ENCODE data around the gene OR52A1. TPM values are rescaled to one million over a fixed set of nuclear protein-coding genes. Genes with fewer than 3 reads are reported as not detected.

The OR52A1 gene
- polyA plus RNA-seq, 2 donors: not detected

DNA sequence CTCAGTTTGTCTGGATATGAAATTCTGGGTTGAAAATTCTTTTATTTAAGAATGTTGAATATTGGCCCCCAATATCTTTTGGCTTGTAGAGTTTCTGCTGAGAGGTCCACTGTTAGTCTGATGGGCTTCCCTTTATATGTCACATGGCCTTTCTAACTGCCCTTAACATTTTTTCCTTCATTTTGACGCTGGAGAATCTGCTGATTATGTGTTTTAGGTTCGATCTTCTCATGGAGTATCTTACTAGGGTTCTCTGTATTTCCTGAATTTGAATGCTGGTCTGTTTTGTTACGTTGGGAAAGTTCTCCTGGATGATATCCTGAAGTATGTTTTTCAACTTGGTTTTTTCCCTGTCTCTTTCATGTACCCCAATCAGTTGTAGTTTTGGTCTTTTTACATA is 39.2 kb downstream of the OR52A1 start:
- Histone ChIP-seq H3K4me3 (ENCODE audit: low read depth in 1 of 2, low read length in 2 of 2) (no peak overlapping the region), H3K27ac (ENCODE audit: low read depth in 2 of 2, low read length in 1 of 2) (no peak overlapping the region), H3K27me3 (ENCODE audit: control insufficient read depth in 1 of 2, insufficient read depth in 2 of 2, low read length in 2 of 2) (no peaks in the 10 kb centered on the region), H3K4me1 (ENCODE audit: control insufficient read depth in 2 of 2, insufficient read depth in 2 of 2, low read length in 1 of 2) (no peaks in the 10 kb centered on the region), H3K36me3 (ENCODE audit: control insufficient read depth in 2 of 2, insufficient read depth in 2 of 2, low read length in 1 of 2) (no peaks in the 10 kb centered on the region), H3K9me3 (ENCODE audit: control insufficient read depth in 2 of 2, insufficient read depth in 1 of 2, low read depth in 1 of 2, low read length in 1 of 2) (no peaks in the 10 kb centered on the region)
- WGBS, 2 donors: 71 to 72% methylated on average over 3 of the region's 3 CpGs

DNA sequence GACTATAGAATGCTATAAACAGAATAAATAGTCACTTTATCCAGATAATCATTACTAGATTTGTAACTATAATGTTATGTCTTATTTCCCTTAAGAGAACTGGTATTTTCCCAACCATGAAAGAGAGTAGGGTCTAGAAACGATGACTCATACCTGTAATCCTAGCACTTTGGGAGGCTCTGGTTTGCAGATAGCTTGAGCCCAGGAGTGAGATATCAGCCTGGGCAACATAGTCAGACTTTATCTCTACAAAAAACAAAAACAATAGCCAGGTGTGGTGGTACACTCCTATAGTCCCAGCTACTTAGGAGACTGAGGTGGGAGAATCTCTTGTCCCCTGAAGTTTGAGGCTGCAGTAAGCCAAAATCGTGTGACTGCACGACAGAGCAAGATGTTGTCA is 47.3 kb downstream of the OR52A1 start:
- 54 to 58% methylated on average over 3 of the region's 3 CpGs for WGBS, 2 donors
- no peaks in the 10 kb centered on the region for H3K27me3 ChIP-seq (ENCODE audit: control insufficient read depth in 1 of 2, insufficient read depth in 2 of 2, low read length in 2 of 2)
- no peak overlapping the region for H3K27ac ChIP-seq (ENCODE audit: low read depth in 2 of 2, low read length in 1 of 2)
- no peaks in the 10 kb centered on the region for H3K9me3 ChIP-seq (ENCODE audit: control insufficient read depth in 2 of 2, insufficient read depth in 1 of 2, low read depth in 1 of 2, low read length in 1 of 2)
- no peaks in the 10 kb centered on the region for H3K4me1 ChIP-seq (ENCODE audit: control insufficient read depth in 2 of 2, insufficient read depth in 2 of 2, low read length in 1 of 2)
- no peak overlapping the region for H3K4me3 ChIP-seq (ENCODE audit: low read depth in 1 of 2, low read length in 2 of 2)
- H3K36me3 ChIP-seq (ENCODE audit: control insufficient read depth in 2 of 2, insufficient read depth in 2 of 2, low read length in 1 of 2): no peaks in the 10 kb centered on the region

DNA sequence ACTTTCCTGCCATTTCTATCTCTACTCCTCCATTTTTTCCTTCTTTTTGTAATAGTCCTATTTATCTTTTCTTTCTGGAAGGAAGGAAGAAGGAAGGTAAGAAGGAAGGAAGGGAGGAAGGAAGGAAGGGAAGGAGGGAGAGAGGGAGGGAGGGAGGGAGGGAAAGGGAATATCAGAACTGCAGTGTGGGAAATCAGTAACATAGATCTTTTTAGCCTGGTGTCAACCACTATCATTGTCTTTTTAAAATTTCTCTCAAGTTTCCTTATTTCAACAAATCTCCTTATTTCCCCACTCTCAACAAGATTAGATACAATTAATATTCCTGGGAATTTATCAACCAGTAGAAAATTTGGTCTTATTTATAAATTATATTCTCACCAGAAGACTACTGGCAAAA is 51.5 kb downstream of the OR52A1 start:
- no peaks in the 10 kb centered on the region for H3K4me1 ChIP-seq (ENCODE audit: control insufficient read depth in 2 of 2, insufficient read depth in 2 of 2, low read length in 1 of 2)
- no peaks in the 10 kb centered on the region for H3K36me3 ChIP-seq (ENCODE audit: control insufficient read depth in 2 of 2, insufficient read depth in 2 of 2, low read length in 1 of 2)
- no peaks in the 10 kb centered on the region for H3K27me3 ChIP-seq (ENCODE audit: control insufficient read depth in 1 of 2, insufficient read depth in 2 of 2, low read length in 2 of 2)
- no peak overlapping the region for H3K4me3 ChIP-seq (ENCODE audit: low read depth in 1 of 2, low read length in 2 of 2)
- H3K9me3 ChIP-seq (ENCODE audit: control insufficient read depth in 2 of 2, insufficient read depth in 1 of 2, low read depth in 1 of 2, low read length in 1 of 2): no peaks in the 10 kb centered on the region
- no peak overlapping the region for H3K27ac ChIP-seq (ENCODE audit: low read depth in 2 of 2, low read length in 1 of 2)

DNA sequence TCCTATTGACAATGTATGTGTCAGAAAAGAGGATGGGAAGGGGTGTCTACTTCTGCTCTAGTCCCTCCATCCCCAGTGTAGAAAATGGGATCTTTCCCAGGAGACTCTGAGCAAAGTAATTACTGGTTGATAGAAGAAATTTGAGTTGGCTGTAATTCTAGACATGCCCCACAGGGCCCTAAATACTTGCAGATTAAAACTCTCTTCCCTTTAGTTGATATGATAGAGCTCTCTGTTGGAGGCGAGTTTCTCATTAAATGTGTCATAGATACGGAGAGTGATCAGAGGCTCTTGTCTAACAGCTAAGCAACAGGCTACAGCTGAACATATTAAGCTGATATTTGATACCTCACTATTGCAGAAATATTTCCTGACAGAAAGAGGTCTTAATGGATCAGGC is 52.3 kb downstream of the OR52A1 start:
- H3K9me3 ChIP-seq (ENCODE audit: control insufficient read depth in 2 of 2, insufficient read depth in 1 of 2, low read depth in 1 of 2, low read length in 1 of 2): no peaks in the 10 kb centered on the region
- no peaks in the 10 kb centered on the region for H3K27me3 ChIP-seq (ENCODE audit: control insufficient read depth in 1 of 2, insufficient read depth in 2 of 2, low read length in 2 of 2)
- H3K4me3 ChIP-seq (ENCODE audit: low read depth in 1 of 2, low read length in 2 of 2): no peak overlapping the region
- 55 to 56% methylated on average over 2 of the region's 2 CpGs for WGBS, 2 donors
- no peaks in the 10 kb centered on the region for H3K4me1 ChIP-seq (ENCODE audit: control insufficient read depth in 2 of 2, insufficient read depth in 2 of 2, low read length in 1 of 2)
- no peak overlapping the region for H3K27ac ChIP-seq (ENCODE audit: low read depth in 2 of 2, low read length in 1 of 2)
- no peaks in the 10 kb centered on the region for H3K36me3 ChIP-seq (ENCODE audit: control insufficient read depth in 2 of 2, insufficient read depth in 2 of 2, low read length in 1 of 2)

DNA sequence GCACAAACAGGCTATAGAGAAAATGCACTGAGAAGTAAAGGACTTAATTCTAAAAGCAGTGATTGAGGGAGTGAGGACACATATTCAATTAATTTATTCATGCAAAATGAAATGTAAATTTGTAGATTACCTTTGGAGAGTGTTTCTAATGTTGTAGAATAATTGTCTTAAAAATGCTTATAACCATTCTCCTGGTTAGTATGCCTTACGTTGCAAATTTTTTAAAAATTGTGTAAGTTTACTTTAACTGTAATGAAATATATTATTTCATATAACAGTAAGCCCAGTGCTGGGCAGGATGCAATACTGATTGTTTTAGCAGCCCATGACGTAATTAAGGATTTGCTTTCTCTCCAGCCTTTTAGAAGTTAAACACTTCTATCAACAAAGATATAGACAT is 58.5 kb downstream of the OR52A1 start:
- Histone ChIP-seq H3K27me3 (ENCODE audit: control insufficient read depth in 1 of 2, insufficient read depth in 2 of 2, low read length in 2 of 2) (no peaks in the 10 kb centered on the region), H3K4me1 (ENCODE audit: control insufficient read depth in 2 of 2, insufficient read depth in 2 of 2, low read length in 1 of 2) (no peaks in the 10 kb centered on the region), H3K27ac (ENCODE audit: low read depth in 2 of 2, low read length in 1 of 2) (no peak overlapping the region), H3K9me3 (ENCODE audit: control insufficient read depth in 2 of 2, insufficient read depth in 1 of 2, low read depth in 1 of 2, low read length in 1 of 2) (no peaks in the 10 kb centered on the region), H3K4me3 (ENCODE audit: low read depth in 1 of 2, low read length in 2 of 2) (no peak overlapping the region), H3K36me3 (ENCODE audit: control insufficient read depth in 2 of 2, insufficient read depth in 2 of 2, low read length in 1 of 2) (no peaks in the 10 kb centered on the region)
- 66 to 67% methylated on average over 2 of the region's 2 CpGs for WGBS, 2 donors

Other genes starting within 250 kb of the OR52A1 start
- gene OR51G2, start 235.4 kb downstream of the OR52A1 start, polyA plus RNA-seq: not detected
- gene OR51G1, start 230.4 kb downstream of the OR52A1 start, polyA plus RNA-seq: not detected
- gene OR51A4, start 207.2 kb downstream of the OR52A1 start, polyA plus RNA-seq: not detected
- gene OR51A2, start 199.0 kb downstream of the OR52A1 start, polyA plus RNA-seq: not detected
- not detected for gene OR51L1, start 159.9 kb downstream of the OR52A1 start, polyA plus RNA-seq
- not detected for gene OR52J3, start 108.2 kb downstream of the OR52A1 start, polyA plus RNA-seq
- gene OR52E2, start 95.1 kb downstream of the OR52A1 start, polyA plus RNA-seq: not detected
- gene OR52E1, start 85.2 kb downstream of the OR52A1 start, polyA plus RNA-seq: not detected
- gene OR52A5, start 16.4 kb downstream of the OR52A1 start, polyA plus RNA-seq: not detected
- not detected for gene OR51V1, start 45.9 kb upstream of the OR52A1 start, polyA plus RNA-seq
- under 1 TPM; 0.41 to 0.53 TPM for gene HBB, start 72.3 kb upstream of the OR52A1 start, polyA plus RNA-seq
- gene HBD, start 79.7 kb upstream of the OR52A1 start, polyA plus RNA-seq: not detected
- not detected for gene HBG1, start 95.1 kb upstream of the OR52A1 start, polyA plus RNA-seq
- not detected for gene HBG2, start 100.0 kb upstream of the OR52A1 start, polyA plus RNA-seq
- not detected for gene HBE1, start 115.2 kb upstream of the OR52A1 start, polyA plus RNA-seq
- not detected for gene OR51B4, start 147.2 kb upstream of the OR52A1 start, polyA plus RNA-seq
- gene OR51B2, start 169.5 kb upstream of the OR52A1 start, polyA plus RNA-seq: not detected
- gene OR51B5, start 188.8 kb upstream of the OR52A1 start, polyA plus RNA-seq: not detected
- not detected for gene OR51B6, start 196.8 kb upstream of the OR52A1 start, polyA plus RNA-seq
- gene OR51M1, start 229.1 kb upstream of the OR52A1 start, polyA plus RNA-seq: not detected

Measured in esophagus (tissue), 2 donors.